ENCODE data around the gene CMTM3. TPM values are rescaled to one million over a fixed set of nuclear protein-coding genes. Genes with fewer than 3 reads are reported as not detected.

Gene CMTM3
- total and polyA plus RNA-seq, 9 of the 15 experiments (the other 6 are each of a cell fraction or from before 2014, with no cell fraction given) = 4.6 to 33.4 (median 17.5) TPM

- no peak for TF ChIP-seq ZMIZ1 (IDR thresholded peaks at IDR 0.05; ENCODE audit: low read depth in 2 of 2, low read length in 2 of 2)
- no peak for TF ChIP-seq FOXP4 (CRISPR knock-in tag; IDR thresholded peaks at IDR 0.05; ENCODE audit: borderline replicate concordance)
- TF ChIP-seq TEAD2 (tag; IDR thresholded peaks at IDR 0.05) = peak; percentile 21; the same call in 1 of the 2 replicates
- TF ChIP-seq FOSL1 (tag; conservative IDR thresholded peaks at IDR 0.05) = no peak
- no peak for TF ChIP-seq GATAD2B (IDR thresholded peaks at IDR 0.05; ENCODE audit: borderline replicate concordance)
- no peak for TF ChIP-seq HNRNPH1 (optimal IDR thresholded peaks at IDR 0.05; ENCODE audit: low read depth, low read length)
- TF ChIP-seq ZNF586 (CRISPR knock-in tag; conservative IDR thresholded peaks at IDR 0.05) = 0 out of 2 replicates have a peak, but pooled peaks have one; percentile 58
- TF ChIP-seq ZSCAN29 (IDR thresholded peaks at IDR 0.05) = no peak
- TF ChIP-seq HMGN3 (IDR thresholded peaks at IDR 0.05; ENCODE audit: borderline replicate concordance, extremely low read depth, insufficient read length, low read depth, low read length) = no peak
- TF ChIP-seq PHF21A (IDR thresholded peaks at IDR 0.05; ENCODE audit: borderline replicate concordance, low read depth) = no peak
- no peak for TF ChIP-seq NR2C2 (CRISPR knock-in tag; IDR thresholded peaks at IDR 0.05)
- no peak for TF ChIP-seq NR2C2 (tag; IDR thresholded peaks at IDR 0.05)
- TF ChIP-seq ZNF354B (CRISPR knock-in tag; IDR thresholded peaks at IDR 0.05) = no peak; the same call in 1 of the 2 replicates
- no peak for TF ChIP-seq ZNF695 (CRISPR knock-in tag; IDR thresholded peaks at IDR 0.05)
- no peak for TF ChIP-seq U2AF1 (optimal IDR thresholded peaks at IDR 0.05; ENCODE audit: low read depth, low read length)
- peak; percentile 53 for TF ChIP-seq EP400 (IDR thresholded peaks at IDR 0.05)
- TF ChIP-seq ZNF280A (IDR thresholded peaks at IDR 0.05; ENCODE audit: low read depth, partially characterized antibody) = no peak
- no peak for TF ChIP-seq CHCHD3 (CRISPR knock-in tag; IDR thresholded peaks at IDR 0.05)
- 0 out of 2 replicates have a peak, but pooled peaks have one; percentile 46 for TF ChIP-seq PHTF2 (CRISPR knock-in tag; IDR thresholded peaks at IDR 0.05)
- TF ChIP-seq MYNN (IDR thresholded peaks at IDR 0.05) = no peak
- TF ChIP-seq MYNN (CRISPR knock-in tag; IDR thresholded peaks at IDR 0.05) = no peak
Observed at GRCh38 chr16:66603537-66604375, 748 bp upstream of the CMTM3 start (continued).
